Trophoblast cell (in vitro differentiated cells and primary cell): Measurements from ENCODE around the gene ARHGAP23.

Experiments used
- DNase-seq, 2 donors: peaks; one replicate each; pipeline ENCODE4 v3.0.0-alpha.2; 2016
- H2AFZ ChIP-seq: 2 replicates; pipeline ENCODE4 v1.6.1; 2013; ENCODE audit warnings: low read length, moderate library complexity, mild to moderate bottlenecking; ENCODE audit not compliant: insufficient read depth, poor library complexity
- H2AK5ac ChIP-seq: 2 replicates; pipeline ENCODE4 v1.6.1; 2013; ENCODE audit warnings: mild to moderate bottlenecking, low read length
- H2BK120ac ChIP-seq: 2 replicates; pipeline ENCODE4 v1.6.1; 2013; ENCODE audit warnings: low read length, mild to moderate bottlenecking, moderate library complexity; ENCODE audit not compliant: insufficient read depth, poor library complexity
- H2BK12ac ChIP-seq: 2 replicates; pipeline ENCODE4 v1.6.1; 2013; ENCODE audit warnings: mild to moderate bottlenecking, low read length, moderate library complexity
- H2BK5ac ChIP-seq: 2 replicates; pipeline ENCODE4 v1.6.1; 2013; ENCODE audit warnings: low read length, low read depth, moderate library complexity, mild to moderate bottlenecking; ENCODE audit not compliant: poor library complexity
- H3K14ac ChIP-seq: 2 replicates; pipeline ENCODE4 v1.6.1; 2013; ENCODE audit warnings: mild to moderate bottlenecking, low read length
- H3K18ac ChIP-seq: 2 replicates; pipeline ENCODE4 v1.6.1; 2013; ENCODE audit warnings: mild to moderate bottlenecking, low read length
- H3K23ac ChIP-seq: 2 replicates; pipeline ENCODE4 v1.6.1; 2013; ENCODE audit warnings: low read length
- H3K27ac ChIP-seq: 2 replicates; pipeline ENCODE4 v1.5.1; 2013; ENCODE audit warnings: low read depth, mild to moderate bottlenecking, inconsistent platforms, low read length, moderate library complexity
- H3K27me3 ChIP-seq: 2 replicates; pipeline ENCODE4 v1.6.1; 2013; ENCODE audit warnings: inconsistent platforms, mild to moderate bottlenecking, low read length, moderate library complexity; ENCODE audit not compliant: insufficient read depth
- H3K36me3 ChIP-seq, 2 experiments: 1 replicate in 1 of 2; 2 replicates in 1 of 2; pipeline ENCODE4 v1.6.1; 2013; ENCODE audit warnings: low read length in 2 of 2, mild to moderate bottlenecking in 2 of 2, moderate library complexity in 1 of 2; ENCODE audit not compliant: insufficient read depth in 2 of 2, control insufficient read depth in 1 of 2
- H3K4ac ChIP-seq: 2 replicates; pipeline ENCODE4 v1.6.1; 2013; ENCODE audit warnings: low read depth, mild to moderate bottlenecking, low read length, moderate library complexity
- H3K4me1 ChIP-seq, 2 experiments: 1 replicate in 1 of 2; 2 replicates in 1 of 2; pipeline ENCODE4 v1.6.1; 2013; ENCODE audit warnings: low read length in 2 of 2, mild to moderate bottlenecking in 2 of 2, moderate library complexity in 1 of 2; ENCODE audit not compliant: insufficient read depth in 2 of 2, control insufficient read depth in 1 of 2
- H3K4me2 ChIP-seq: 2 replicates; pipeline ENCODE4 v1.6.1; 2013; ENCODE audit warnings: inconsistent platforms, mild to moderate bottlenecking, low read length, moderate library complexity
- H3K4me3 ChIP-seq: 2 replicates; pipeline ENCODE4 v1.5.1; 2013; ENCODE audit warnings: mild to moderate bottlenecking, low read depth, low read length, inconsistent platforms
- H3K79me1 ChIP-seq: one replicate; pipeline ENCODE4 v1.6.1; 2013; ENCODE audit warnings: low read length
- H3K79me2 ChIP-seq: 2 replicates; pipeline ENCODE4 v1.6.1; 2013; ENCODE audit warnings: low read length, mild to moderate bottlenecking; ENCODE audit not compliant: control insufficient read depth, insufficient read depth, poor library complexity
- H3K9ac ChIP-seq: 2 replicates; pipeline ENCODE4 v1.6.1; 2013; ENCODE audit warnings: mild to moderate bottlenecking, low read length
- H3K9me3 ChIP-seq: 2 replicates; pipeline ENCODE4 v1.6.1; 2013; ENCODE audit warnings: low read depth, mild to moderate bottlenecking, control low read depth, inconsistent platforms, low read length; ENCODE audit not compliant: insufficient read depth
- H4K12ac ChIP-seq: 2 replicates; pipeline ENCODE4 v1.6.1; 2013; ENCODE audit warnings: low read depth, mild to moderate bottlenecking, low read length, moderate library complexity
- H4K8ac ChIP-seq: 2 replicates; pipeline ENCODE4 v1.6.1; 2013; ENCODE audit warnings: low read depth, mild to moderate bottlenecking, low read length, moderate library complexity
- H4K91ac ChIP-seq: one replicate; pipeline ENCODE4 v1.6.1; 2013; ENCODE audit warnings: low read depth, mild to moderate bottlenecking, low read length, moderate library complexity
- WGBS: extraction: QIAGEN DNeasy Blood & Tissue Kit; methylation state at CpG from one replicate; pipeline ENCODE4 v1.1.7; 2013; ENCODE audit warnings: missing lambda C conversion rate; ENCODE audit not compliant: insufficient read length, insufficient coverage; ENCODE audit errors: extremely low coverage; 5-methylcytosine and 5-hydroxymethylcytosine counted together

The ARHGAP23 gene

GRCh38 chr17:38538906-38539305, 110.6 kb downstream of the ARHGAP23 start:
- H3K79me2 ChIP-seq: no peaks in the 10 kb centered on the region
- H3K27ac ChIP-seq: no peak overlapping the region
- H2BK5ac ChIP-seq: no peak overlapping the region
- H3K9me3 ChIP-seq: no peaks in the 10 kb centered on the region
- no peak overlapping the region for H2BK12ac ChIP-seq
- no peak overlapping the region for H3K4ac ChIP-seq
- H2BK120ac ChIP-seq: no peak overlapping the region
- H3K9ac ChIP-seq: no peak overlapping the region
- H2AK5ac ChIP-seq: no peak overlapping the region
- no peak overlapping the region for H3K23ac ChIP-seq
- DNase-seq: no peak
- H3K36me3 ChIP-seq: no peaks in the 10 kb centered on the region
- peak overlapping the region; percentile 19 for H3K4me3 ChIP-seq
- H3K79me1 ChIP-seq: no peaks in the 10 kb centered on the region
- H3K4me1 ChIP-seq: no peaks in the 10 kb centered on the region
- no peaks in the 10 kb centered on the region for H3K27me3 ChIP-seq
- no CpG with 5 or more reads among the region's 9 CpGs for WGBS
- no peak overlapping the region for H2AFZ ChIP-seq
- H3K18ac ChIP-seq: no peak overlapping the region
- no peak overlapping the region for H3K4me2 ChIP-seq
- no peak overlapping the region for H3K14ac ChIP-seq
- no peak overlapping the region for H4K12ac ChIP-seq
- H4K91ac ChIP-seq: no peak overlapping the region
- no peak overlapping the region for H4K8ac ChIP-seq

- no peak overlapping the region for H3K23ac ChIP-seq
- H3K14ac ChIP-seq: no peak overlapping the region
- H2BK5ac ChIP-seq: no peak overlapping the region
- no peak overlapping the region for H4K8ac ChIP-seq
- no peak overlapping the region for H2AFZ ChIP-seq
- H3K79me1 ChIP-seq: no peaks in the 10 kb centered on the region
- H2BK12ac ChIP-seq: no peak overlapping the region
- no peaks in the 10 kb centered on the region for H3K27me3 ChIP-seq
- H3K9ac ChIP-seq: no peak overlapping the region
- no peak overlapping the region for H2AK5ac ChIP-seq
- no peak overlapping the region for H4K91ac ChIP-seq
- H3K4me1 ChIP-seq: no peaks in the 10 kb centered on the region
- no CpG with 5 or more reads among the region's 8 CpGs for WGBS
- H3K4ac ChIP-seq: no peak overlapping the region
- H3K9me3 ChIP-seq: no peaks in the 10 kb centered on the region
- H2BK120ac ChIP-seq: no peak overlapping the region
- no peak overlapping the region for H3K27ac ChIP-seq
- no peak overlapping the region for H3K4me3 ChIP-seq
- no peak for DNase-seq
- no peak overlapping the region for H3K18ac ChIP-seq
- H3K79me2 ChIP-seq: no peaks in the 10 kb centered on the region
- no peaks in the 10 kb centered on the region for H3K36me3 ChIP-seq
- no peak overlapping the region for H3K4me2 ChIP-seq
- H4K12ac ChIP-seq: no peak overlapping the region
These were observed 111.1 kb downstream of the ARHGAP23 start for GRCh38 chr17:38539386-38539785.

- Histone ChIP-seq H4K12ac (no peak overlapping the region), H4K8ac (no peak overlapping the region), H3K4me1 (no peaks in the 10 kb centered on the region), H3K79me2 (no peaks in the 10 kb centered on the region), H3K4me3 (no peak overlapping the region), H3K4me2 (no peak overlapping the region), H3K14ac (no peak overlapping the region), H3K36me3 (no peaks in the 10 kb centered on the region), H2BK120ac (no peak overlapping the region), H3K9ac (no peak overlapping the region), H3K9me3 (no peaks in the 10 kb centered on the region), H3K27ac (no peak overlapping the region), H2BK12ac (no peak overlapping the region), H3K27me3 (no peaks in the 10 kb centered on the region), H3K79me1 (no peaks in the 10 kb centered on the region), H3K18ac (no peak overlapping the region), H3K23ac (no peak overlapping the region), H2BK5ac (no peak overlapping the region), H4K91ac (no peak overlapping the region), H2AK5ac (no peak overlapping the region), H2AFZ (no peak overlapping the region), H3K4ac (no peak overlapping the region)
- no peak for DNase-seq
- no CpG with 5 or more reads among the region's 11 CpGs for WGBS
These were observed 112.3 kb downstream of the ARHGAP23 start for GRCh38 chr17:38540514-38541045.

GRCh38 chr17:38541281-38541680, 113.0 kb downstream of the ARHGAP23 start:
- Histone ChIP-seq H4K91ac (no peak overlapping the region), H3K18ac (no peak overlapping the region), H2BK5ac (no peak overlapping the region), H3K36me3 (no peaks in the 10 kb centered on the region), H2BK120ac (no peak overlapping the region), H3K23ac (no peak overlapping the region), H3K14ac (no peak overlapping the region), H3K79me1 (no peaks in the 10 kb centered on the region), H3K4me2 (no peak overlapping the region), H3K9me3 (no peaks in the 10 kb centered on the region), H2BK12ac (no peak overlapping the region), H3K4me3 (no peak overlapping the region), H3K27ac (no peak overlapping the region), H3K4ac (no peak overlapping the region), H2AK5ac (no peak overlapping the region), H4K8ac (no peak overlapping the region), H3K9ac (no peak overlapping the region), H4K12ac (no peak overlapping the region), H2AFZ (no peak overlapping the region), H3K27me3 (no peaks in the 10 kb centered on the region), H3K4me1 (no peaks in the 10 kb centered on the region), H3K79me2 (no peaks in the 10 kb centered on the region)
- no CpG with 5 or more reads among the region's 11 CpGs for WGBS
- no peak for DNase-seq
